Superior temporal gyrus (tissue), 1 donor: Measurements from ENCODE around the gene CNTLN.
A peak's percentile ranks its signal among the peaks of the same experiment; 100 is the strongest.

Source experiments
- DNase-seq: peaks from one replicate; pipeline ENCODE4 v3.0.0-alpha.2; 2016; ENCODE audit errors: extremely low spot score

CNTLN gene, protein sequence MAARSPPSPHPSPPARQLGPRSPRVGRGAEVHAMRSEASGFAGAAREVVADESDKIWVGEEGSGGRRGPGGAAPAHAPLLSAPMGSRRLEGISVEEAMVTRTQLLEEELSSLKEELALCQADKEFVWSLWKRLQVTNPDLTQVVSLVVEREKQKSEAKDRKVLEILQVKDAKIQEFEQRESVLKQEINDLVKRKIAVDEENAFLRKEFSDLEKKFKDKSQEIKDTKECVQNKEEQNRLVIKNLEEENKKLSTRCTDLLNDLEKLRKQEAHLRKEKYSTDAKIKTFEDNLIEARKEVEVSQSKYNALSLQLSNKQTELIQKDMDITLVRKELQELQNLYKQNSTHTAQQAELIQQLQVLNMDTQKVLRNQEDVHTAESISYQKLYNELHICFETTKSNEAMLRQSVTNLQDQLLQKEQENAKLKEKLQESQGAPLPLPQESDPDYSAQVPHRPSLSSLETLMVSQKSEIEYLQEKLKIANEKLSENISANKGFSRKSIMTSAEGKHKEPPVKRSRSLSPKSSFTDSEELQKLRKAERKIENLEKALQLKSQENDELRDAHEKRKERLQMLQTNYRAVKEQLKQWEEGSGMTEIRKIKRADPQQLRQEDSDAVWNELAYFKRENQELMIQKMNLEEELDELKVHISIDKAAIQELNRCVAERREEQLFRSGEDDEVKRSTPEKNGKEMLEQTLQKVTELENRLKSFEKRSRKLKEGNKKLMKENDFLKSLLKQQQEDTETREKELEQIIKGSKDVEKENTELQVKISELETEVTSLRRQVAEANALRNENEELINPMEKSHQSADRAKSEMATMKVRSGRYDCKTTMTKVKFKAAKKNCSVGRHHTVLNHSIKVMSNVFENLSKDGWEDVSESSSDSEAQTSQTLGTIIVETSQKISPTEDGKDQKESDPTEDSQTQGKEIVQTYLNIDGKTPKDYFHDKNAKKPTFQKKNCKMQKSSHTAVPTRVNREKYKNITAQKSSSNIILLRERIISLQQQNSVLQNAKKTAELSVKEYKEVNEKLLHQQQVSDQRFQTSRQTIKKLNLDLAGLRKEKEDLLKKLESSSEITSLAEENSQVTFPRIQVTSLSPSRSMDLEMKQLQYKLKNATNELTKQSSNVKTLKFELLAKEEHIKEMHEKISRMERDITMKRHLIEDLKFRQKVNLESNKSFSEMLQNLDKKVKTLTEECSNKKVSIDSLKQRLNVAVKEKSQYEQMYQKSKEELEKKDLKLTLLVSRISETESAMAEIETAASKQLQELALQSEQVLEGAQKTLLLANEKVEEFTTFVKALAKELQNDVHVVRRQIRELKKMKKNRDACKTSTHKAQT (N-terminal part only)

DNA sequence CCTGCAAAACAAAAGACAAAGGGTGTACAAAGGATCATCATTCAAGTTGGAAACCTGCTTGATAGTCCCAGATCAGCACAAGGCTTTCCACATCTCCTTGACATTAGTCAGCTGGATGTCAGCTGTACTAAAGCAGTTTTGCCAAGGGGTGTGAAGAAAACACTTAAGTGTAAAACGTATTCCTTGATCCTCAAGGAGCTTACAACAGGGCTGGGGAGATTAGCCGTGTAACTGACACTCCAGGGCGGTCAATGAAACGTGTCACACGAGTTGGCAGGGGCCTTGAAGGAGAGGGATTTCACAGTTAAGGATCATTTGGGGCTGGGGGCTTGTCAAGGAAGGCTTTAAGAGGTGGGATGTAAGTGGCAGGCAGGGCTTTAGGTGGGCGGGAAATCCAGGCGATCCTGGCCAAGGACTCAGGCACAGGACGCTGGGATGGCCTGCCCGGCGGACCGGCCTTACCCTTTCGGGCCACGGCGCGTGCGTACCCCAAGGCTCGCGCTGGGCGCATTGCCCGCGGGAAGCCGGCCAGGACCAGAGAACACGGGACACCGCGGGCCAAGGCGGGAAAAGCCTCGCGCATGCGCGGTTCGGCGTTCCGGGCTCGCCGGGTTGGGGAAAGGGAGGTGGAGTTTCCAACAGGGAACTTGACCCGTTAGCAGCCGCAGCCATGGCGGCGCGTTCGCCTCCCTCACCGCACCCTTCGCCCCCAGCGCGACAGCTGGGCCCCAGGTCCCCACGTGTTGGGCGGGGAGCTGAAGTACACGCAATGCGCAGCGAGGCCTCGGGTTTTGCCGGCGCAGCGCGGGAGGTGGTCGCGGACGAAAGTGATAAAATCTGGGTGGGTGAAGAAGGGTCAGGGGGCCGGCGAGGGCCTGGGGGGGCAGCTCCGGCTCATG is at the start of gene CNTLN:
CNTLN (plus strand) TSS at position 645 of the 899 bp plus-strand sequence; CDS start at position 671, 26 bp downstream.
- DNase-seq = peak; percentile 84

DNA sequence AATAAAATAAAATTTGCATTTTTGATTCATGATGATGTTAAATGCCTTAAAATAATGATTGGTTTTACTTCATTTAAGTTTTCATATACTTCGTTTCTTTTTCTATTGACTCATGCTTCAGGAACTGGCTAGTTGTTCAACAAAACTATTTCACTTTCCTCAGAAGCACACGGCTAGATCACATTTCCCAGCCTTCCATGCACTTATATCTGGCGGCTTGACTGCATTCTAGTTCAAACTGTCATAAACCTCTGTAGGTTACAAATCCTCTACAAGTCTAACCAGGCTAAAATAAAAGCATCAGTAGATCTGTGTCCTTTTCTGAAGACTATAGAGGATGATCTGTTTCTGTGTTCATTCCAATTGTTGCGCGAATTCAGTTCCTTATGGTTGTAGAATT is 46.3 kb upstream of the CNTLN start:
- DNase-seq = no peak

GRCh38 chr9:17090041-17090440 is 44.8 kb upstream of the CNTLN start:
- no peak for DNase-seq

- DNase-seq = peak; percentile 82
Observed at GRCh38 chr9:17116400-17116837, 18.4 kb upstream of the CNTLN start.

- DNase-seq = no peak
Observed at GRCh38 chr9:17117372-17117771, 17.5 kb upstream of the CNTLN start.

DNA sequence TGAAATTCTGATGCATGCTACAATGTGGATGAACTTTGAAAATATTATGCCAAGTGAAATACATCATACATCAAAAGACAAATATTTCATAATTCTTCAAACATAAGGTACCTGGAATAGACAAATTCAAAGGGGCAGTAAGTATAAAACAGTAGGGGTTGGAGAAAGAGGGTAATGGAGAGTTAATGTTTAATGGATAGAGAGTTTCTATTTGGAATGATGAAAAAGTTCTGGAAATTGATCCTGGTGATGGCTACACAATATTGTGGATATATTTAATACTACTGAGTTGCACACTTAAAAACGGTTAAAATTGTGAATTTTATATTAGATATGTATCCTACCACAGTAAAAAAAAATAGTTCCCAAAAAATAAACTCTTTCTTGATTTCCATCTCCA is 14.6 kb upstream of the CNTLN start:
- no peak for DNase-seq

DNA sequence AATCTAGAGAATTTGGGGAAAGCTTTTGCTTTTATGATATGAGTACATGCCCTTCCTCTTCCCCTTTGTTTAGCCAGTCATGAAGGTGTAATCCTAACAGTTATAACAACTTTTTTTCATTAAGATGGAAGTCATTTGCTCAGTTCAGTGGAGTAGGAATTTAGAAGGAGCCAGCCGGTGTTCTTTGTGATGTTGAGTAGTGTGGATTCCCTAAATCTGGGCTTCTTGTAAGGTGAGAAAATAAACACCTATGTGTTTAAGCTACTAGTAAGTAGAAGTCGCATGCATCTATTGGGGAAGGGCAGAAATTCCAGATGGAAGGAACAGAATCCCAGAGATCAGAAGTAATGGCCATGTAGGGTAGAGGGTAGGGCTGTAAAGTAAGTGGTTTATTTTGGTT is 13.6 kb upstream of the CNTLN start:
- DNase-seq = no peak

- no peak for DNase-seq
Observed at GRCh38 chr9:17130291-17130690, 4.5 kb upstream of the CNTLN start.

GRCh38 chr9:17130725-17131124 is 4.1 kb upstream of the CNTLN start:
- DNase-seq = no peak

- DNase-seq = no peak
Observed at GRCh38 chr9:17131494-17131893, 3.3 kb upstream of the CNTLN start.

GRCh38 chr9:17135295-17136160 is 688 bp downstream of the CNTLN start:
- DNase-seq = peak; percentile 52

- DNase-seq = no peak
Observed at GRCh38 chr9:17137566-17137965, 2.7 kb downstream of the CNTLN start.

GRCh38 chr9:17138503-17138902 is 3.7 kb downstream of the CNTLN start:
- DNase-seq = no peak

- no peak for DNase-seq
Observed at GRCh38 chr9:17140418-17140817, 5.6 kb downstream of the CNTLN start.

GRCh38 chr9:17148324-17148723 is 13.5 kb downstream of the CNTLN start:
- no peak for DNase-seq

DNA sequence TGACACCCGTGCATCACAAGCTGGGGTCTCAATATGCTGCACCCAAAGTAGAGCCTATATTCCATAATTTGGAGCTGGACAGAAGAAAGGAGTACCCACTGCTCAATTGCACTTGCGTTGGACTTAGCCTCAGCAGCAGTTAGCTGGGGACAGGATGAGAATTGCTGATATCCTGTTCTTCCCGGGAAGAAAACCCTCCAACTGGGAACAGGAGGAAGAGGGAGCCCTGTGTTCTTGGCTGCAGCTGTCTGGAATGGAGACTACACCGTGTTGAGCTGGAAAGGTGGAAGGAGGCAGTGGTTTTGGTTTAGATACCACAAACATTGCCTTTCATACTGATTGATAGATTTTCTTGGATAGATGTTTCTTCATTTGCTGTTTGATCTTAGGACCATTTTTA is 24.6 kb downstream of the CNTLN start:
- no peak for DNase-seq

- DNase-seq = no peak
Observed at GRCh38 chr9:17160327-17160726, 25.5 kb downstream of the CNTLN start.

GRCh38 chr9:17165764-17166163 is 30.9 kb downstream of the CNTLN start:
- no peak for DNase-seq

DNA sequence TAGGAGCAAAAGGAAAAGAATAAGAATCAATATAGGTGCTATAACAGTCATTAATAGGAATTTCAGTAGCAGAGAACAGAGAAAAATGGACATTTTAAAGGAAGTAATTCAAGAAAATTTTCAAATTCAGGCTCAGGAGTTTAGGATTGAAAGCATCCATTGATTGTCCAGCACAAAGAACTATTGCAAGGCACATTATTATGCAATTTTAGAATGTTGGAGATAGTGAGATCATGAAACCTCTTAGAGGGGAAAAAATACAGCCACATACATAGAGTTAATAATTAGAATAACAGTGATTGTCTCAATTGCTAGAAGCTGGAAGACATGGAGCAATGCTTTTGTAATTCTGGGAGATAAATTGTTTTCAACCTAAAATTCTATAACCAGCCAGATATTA is 31.5 kb downstream of the CNTLN start:
- no peak for DNase-seq
